HG03378 (cell line): Measurements from ENCODE around the gene JMJD8.

ENCODE experiments used
- ATAC-seq: cut with Tn5 transposase; IDR thresholded peaks from one replicate; pipeline ENCODE4 v1.9.1; 2021; ENCODE audit warnings: mild to moderate bottlenecking, moderate library complexity; ENCODE audit not compliant: unreplicated experiment

Gene JMJD8

DNA sequence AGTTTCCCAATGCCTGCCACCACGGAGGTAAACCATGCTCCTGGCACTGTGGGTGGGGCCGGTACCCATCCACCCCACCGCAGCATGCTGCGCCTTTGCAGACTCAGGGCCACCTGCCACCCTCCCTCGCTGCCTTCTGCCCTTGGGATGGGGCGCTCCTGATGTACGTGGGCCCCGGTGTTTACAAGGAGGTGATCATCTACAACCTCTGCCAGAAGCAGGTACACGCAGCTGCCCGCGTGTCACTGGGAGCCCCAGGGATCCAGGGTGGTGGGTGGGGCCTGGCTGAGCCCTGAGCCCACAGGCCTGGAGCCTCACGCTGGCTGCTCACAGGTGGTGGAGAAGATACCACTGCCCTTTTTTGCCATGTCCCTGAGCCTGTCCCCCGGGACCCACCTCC lies 17.6 kb downstream of the JMJD8 start:
- no peak for ATAC-seq

GRCh38 chr16:662597-662996 lies 21.5 kb downstream of the JMJD8 start:
- no peak for ATAC-seq

- ATAC-seq: no peak
Measured at GRCh38 chr16:662095-662494, 22.0 kb downstream of the JMJD8 start.

GRCh38 chr16:661184-661821 lies 22.8 kb downstream of the JMJD8 start:
- no peak for ATAC-seq

- peak; percentile 37 for ATAC-seq
Measured at GRCh38 chr16:660459-661183, 23.5 kb downstream of the JMJD8 start.

DNA sequence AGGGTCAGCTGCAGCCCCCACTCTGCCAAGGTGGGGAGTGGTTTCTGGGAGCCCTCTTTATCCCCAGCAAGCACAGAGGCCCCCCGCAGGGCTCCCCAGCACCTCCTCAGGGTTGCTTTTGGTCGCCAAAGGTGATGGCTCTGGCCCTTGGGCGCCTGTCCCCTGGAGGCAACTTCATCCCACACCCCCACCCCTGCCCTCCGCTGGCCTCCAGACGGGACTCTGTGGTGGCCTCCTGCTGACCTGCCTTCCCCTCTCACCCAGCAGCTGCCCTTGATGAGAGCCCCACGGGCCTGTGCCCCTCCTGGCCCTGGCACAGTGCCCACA lies 24.0 kb downstream of the JMJD8 start:
- ATAC-seq: no peak

DNA sequence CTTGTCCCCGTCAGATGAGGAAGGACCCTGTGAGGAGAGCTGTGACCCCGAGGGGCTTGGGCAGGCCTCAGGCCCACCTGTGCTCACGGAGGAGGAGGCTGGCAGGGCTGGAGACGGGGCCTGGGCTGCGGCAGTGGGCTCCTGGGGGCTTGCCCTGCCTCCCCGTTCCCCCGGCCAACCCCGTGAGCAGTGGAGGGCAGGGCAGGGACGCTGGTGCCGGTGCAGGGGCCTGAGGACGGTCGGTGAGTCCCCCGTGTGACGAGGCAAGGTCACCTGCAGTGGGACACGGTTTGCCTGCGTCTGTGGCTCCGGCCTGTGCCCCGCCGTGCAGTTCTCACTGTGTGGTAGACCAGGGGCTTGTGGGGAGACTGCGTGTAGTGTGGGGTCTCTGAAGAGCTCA lies 24.5 kb downstream of the JMJD8 start:
- no peak for ATAC-seq

DNA sequence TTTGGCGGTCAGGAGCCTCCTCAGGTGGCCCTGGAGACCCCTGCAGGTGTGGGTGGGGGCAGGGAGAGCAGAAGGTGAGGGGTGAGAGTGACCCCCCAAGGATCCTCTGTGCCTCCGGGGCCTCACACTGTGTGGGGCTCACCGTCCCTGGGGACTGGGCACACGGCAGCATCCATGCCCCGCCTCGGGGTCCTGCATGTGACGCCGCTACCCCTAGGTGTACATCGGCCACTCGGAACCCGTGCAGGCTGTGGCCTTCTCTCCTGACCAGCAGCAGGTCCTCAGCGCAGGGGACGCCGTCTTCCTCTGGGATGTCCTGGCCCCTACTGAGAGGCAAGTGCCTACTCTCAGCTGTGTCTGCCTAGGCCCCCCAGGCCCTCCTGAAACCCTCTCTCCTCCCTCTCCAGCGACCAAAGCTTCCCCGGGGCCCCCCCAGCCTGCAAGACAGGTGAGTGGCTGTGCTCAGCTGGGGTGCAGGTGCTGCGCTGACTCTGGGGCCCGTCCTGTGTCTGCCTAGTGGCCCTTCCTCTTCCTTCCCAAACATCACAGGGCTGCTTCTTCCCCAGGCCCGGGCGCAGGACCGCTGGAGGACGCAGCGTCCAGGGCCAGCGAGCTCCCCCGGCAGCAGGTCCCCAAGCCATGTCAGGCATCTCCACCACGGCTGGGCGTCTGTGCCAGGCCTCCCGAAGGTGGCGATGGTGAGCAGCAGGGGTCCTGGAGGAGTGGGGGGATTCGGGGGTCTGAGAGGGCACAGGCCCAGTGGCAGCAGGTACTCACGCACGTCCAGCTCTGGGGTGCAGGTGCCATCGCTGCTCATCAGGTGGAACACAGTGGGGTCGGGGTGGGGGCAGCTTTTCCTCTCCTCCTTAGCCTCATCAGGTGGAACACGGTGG lies 25.2 kb downstream of the JMJD8 start:
- no peak for ATAC-seq

DNA sequence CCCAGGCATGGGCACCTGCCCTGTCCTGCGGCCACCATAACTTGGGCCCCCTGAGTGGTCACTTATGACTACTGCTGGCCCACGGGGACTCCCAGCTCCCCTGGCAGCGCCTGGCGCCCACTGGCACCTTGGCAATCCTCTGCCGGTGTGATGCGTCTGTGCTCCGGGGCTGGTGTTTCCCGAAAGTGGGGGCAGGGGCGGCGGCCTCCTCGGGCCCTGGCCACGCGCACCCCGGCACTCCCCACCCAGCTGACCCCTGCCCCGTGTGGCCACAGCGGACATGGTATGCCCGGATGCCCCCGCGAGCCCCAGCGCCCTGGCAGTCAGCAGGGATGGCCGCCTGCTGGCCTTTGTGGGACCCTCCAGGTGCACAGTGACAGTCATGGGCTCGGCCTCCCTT lies 26.6 kb downstream of the JMJD8 start:
- no peak for ATAC-seq

DNA sequence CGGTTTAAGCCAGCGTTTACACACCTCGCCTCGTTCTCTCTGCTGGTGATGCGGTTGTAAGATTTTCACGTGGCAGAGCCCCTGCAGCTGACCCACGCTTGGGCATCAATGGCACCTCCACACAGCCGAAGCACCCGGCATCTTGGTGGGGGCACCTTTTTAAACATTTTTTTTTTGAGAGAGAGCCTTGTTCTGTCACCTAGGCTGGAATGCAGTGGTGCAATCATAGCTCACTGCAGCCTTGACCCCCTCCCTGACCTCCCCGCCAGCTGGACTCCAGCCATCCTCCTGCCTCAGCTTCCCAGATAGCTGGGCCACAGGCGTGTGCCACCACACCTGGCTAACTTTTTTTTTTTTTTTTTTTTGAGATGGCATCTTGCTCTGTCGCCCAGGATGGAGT lies 30.1 kb downstream of the JMJD8 start:
- no peak for ATAC-seq

- ATAC-seq: no peak
Measured at GRCh38 chr16:652454-653305, 31.5 kb downstream of the JMJD8 start.

DNA sequence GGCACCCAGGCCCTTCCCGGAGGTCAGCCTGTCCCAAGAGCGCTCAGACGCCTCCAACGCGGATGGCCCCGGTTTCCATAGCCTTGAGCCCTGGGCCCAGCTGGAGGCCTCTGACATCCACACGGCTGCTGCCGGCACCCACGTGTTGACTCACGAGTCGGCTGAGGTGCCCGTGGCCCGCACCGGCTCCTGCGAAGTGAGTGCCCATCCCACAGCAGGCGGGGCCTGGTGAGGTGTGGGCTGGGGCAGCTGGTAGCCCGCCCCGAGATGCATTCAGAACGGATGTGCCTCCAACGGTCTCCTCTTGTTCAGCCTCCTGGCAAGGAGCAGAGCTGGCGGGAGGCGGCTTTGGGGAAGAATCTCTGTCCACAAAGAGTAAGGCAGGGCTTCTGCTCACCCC lies 32.3 kb downstream of the JMJD8 start:
- ATAC-seq: no peak

- ATAC-seq: no peak
Measured at GRCh38 chr16:649631-650030, 34.5 kb downstream of the JMJD8 start.

- ATAC-seq: peak; percentile 64
Measured at GRCh38 chr16:648781-649589, 35.1 kb downstream of the JMJD8 start, which contains the start of gene WDR90. Gene WDR90, plus strand, starts transcription at chr16:649365. Its CDS starts 52 bp downstream, at chr16:649417.

DNA sequence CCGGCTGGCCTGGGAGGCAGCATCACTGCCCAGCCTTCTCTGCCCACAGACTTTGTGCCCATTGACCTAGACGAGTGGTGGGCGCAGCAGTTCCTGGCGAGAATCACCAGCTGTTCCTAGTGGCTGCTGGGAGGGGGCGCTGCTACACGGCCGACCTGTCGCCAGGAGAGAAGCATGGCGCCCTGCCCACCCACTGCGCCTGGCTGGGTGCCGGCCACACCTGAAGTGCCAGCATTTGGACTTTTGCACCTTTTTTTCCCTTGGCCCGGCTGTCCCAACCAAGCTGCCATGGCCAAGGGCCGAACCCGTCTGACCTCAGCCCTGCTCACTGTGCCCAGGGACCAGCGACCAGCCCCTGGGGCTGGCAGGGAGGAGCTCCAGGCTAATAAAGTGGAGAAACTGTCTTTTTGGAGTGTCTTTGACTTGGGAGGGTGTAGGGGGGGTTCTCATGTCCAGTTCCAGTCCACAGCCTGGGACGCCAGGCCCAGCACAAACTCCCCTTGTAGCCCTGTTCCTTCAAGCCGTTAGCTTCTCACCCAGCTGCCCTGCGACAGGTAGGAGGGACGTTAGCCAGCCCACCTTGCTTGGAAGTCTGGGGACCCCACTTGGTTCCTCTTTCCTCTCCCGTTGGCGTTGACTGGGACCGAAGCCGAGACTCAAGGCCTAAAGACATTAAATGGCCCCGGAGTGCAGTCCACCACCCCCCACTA lies 35.9 kb downstream of the JMJD8 start:
- no peak for ATAC-seq

- no peak for ATAC-seq
Measured at GRCh38 chr16:647173-647902, 36.8 kb downstream of the JMJD8 start.

DNA sequence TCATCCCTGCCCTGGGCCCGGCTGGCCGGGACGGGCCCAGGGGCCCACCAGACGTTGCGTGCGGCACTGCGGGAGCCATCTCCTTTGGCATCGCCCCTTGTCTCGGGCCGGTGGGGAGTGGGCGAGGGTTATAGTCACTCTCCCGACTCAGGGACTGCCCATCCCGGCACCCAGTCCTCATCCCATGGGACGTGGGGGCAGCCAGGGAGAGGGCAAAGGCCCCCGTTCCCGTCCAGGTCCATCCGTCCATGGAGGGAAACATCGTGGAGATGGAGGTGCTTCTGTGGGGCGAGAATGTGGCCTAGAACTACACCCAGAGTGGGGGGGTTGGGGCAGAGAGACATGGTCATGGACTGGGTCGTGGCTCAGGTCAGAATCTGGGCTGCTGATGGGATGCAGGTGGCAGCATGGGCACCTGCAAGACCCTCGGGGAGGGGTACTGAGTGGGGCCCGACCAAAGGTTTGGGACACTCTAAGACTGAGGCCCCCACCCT lies 37.4 kb downstream of the JMJD8 start:
- ATAC-seq: no peak

- no peak for ATAC-seq
Measured at GRCh38 chr16:645852-646678, 38.1 kb downstream of the JMJD8 start.
